ENCODE results near the gene THADA.

Gene THADA

GRCh38 chr2:43201497-43201896 is 394.3 kb downstream of the THADA start:
- H3K4me3 ChIP-seq (ENCODE audit: control insufficient read depth, low read depth, low read length): no peak overlapping the region
- no peak for TF ChIP-seq CTCF (IDR thresholded peaks at IDR 0.05; ENCODE audit: control insufficient read depth, insufficient read depth, low read depth, low read length, missing control alignments)
- DNase-seq (ENCODE audit: low read depth): no peak

GRCh38 chr2:43201016-43201415 is 394.8 kb downstream of the THADA start:
- no peak for TF ChIP-seq CTCF (IDR thresholded peaks at IDR 0.05; ENCODE audit: control insufficient read depth, insufficient read depth, low read depth, low read length, missing control alignments)
- no peak overlapping the region for H3K4me3 ChIP-seq (ENCODE audit: control insufficient read depth, low read depth, low read length)
- no peak for DNase-seq (ENCODE audit: low read depth)

- H3K4me3 ChIP-seq (ENCODE audit: control insufficient read depth, low read depth, low read length): no peak overlapping the region
- no peak for TF ChIP-seq CTCF (IDR thresholded peaks at IDR 0.05; ENCODE audit: control insufficient read depth, insufficient read depth, low read depth, low read length, missing control alignments)
- no peak for DNase-seq (ENCODE audit: low read depth)
Measured at GRCh38 chr2:43199492-43200488, 396.0 kb downstream of the THADA start.

- TF ChIP-seq CTCF (IDR thresholded peaks at IDR 0.05; ENCODE audit: control insufficient read depth, insufficient read depth, low read depth, low read length, missing control alignments): no peak
- no peak for DNase-seq (ENCODE audit: low read depth)
- H3K4me3 ChIP-seq (ENCODE audit: control insufficient read depth, low read depth, low read length): no peak overlapping the region
Measured at GRCh38 chr2:43198263-43198662, 397.6 kb downstream of the THADA start.

- no peak for TF ChIP-seq CTCF (IDR thresholded peaks at IDR 0.05; ENCODE audit: control insufficient read depth, insufficient read depth, low read depth, low read length, missing control alignments)
- DNase-seq (ENCODE audit: low read depth): no peak
- H3K4me3 ChIP-seq (ENCODE audit: control insufficient read depth, low read depth, low read length): no peak overlapping the region
Measured at GRCh38 chr2:43197588-43197896, 398.3 kb downstream of the THADA start.

GRCh38 chr2:43196768-43197587 is 398.9 kb downstream of the THADA start:
- DNase-seq (ENCODE audit: low read depth): no peak
- H3K4me3 ChIP-seq (ENCODE audit: control insufficient read depth, low read depth, low read length): no peak overlapping the region
- no peak for TF ChIP-seq CTCF (IDR thresholded peaks at IDR 0.05; ENCODE audit: control insufficient read depth, insufficient read depth, low read depth, low read length, missing control alignments)

Measured in AG09309 (cell line).